HG02981 (cell line): ENCODE data around the gene PCDHB11.
"Not testable (repeated sequence)": the region's sequence is repeated elsewhere in the genome, so short reads cannot be mapped to it uniquely, and the experiment has no call there.

ENCODE experiments used
- ATAC-seq: cut with Tn5 transposase; IDR thresholded peaks from one replicate; pipeline ENCODE4 v1.9.1; 2021; ENCODE audit warnings: mild to moderate bottlenecking, moderate library complexity; ENCODE audit not compliant: unreplicated experiment

Gene PCDHB11

DNA sequence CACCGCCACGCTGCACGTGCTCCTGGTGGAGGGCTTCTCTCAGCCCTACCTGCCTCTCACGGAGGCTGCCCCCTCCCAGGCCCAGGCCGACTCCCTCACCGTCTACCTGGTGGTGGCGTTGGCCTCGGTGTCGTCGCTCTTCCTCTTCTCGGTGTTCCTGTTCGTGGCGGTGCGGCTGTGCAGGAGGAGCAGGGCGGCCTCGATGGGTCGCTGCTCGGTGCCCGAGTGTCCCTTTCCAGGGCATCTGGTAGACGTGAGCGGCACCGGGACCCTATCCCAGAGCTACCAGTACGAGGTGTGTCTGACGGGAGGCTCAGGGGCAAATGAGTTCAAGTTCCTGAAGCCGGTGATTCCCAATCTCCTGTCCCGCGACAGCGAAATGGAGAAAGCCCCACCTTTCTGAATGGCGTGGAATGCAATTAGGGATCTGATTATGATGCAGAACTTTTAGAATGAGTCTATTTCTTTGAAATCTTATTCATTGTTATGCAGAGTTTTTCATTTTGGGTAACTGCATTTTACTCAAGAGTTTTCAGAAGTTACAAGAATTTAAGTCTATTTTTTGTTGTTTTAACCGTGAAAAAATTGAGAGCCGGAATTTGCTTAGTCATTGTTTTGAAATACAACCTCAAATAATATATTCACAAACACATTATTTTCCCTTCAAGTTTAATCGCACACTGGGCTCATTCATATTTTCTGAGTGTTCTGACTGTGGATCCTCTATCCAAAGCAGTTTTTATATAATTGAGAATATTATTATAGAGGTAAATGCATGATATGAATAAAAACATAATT, 37.3 kb downstream of the PCDHB11 start:
- no peak for ATAC-seq

DNA sequence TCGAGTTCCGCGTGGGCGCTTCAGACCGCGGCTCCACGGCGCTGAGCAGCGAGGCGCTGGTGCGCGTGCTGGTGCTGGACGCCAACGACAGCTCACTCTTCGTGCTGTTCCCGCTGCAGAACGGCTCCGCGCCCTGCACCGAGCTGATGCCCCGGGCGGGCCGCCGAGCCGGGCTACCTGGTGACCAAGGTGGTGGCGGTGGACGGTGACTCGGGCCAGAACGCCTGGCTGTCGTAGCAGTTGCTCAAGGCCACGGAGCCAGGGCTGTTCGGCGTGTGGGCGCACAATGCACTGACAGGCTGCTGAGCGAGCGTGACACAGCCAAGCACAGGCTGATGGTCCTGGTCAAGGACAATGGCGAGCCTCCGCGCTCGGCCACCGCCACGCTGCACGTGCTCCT, 42.1 kb downstream of the PCDHB11 start:
- no peak for ATAC-seq

DNA sequence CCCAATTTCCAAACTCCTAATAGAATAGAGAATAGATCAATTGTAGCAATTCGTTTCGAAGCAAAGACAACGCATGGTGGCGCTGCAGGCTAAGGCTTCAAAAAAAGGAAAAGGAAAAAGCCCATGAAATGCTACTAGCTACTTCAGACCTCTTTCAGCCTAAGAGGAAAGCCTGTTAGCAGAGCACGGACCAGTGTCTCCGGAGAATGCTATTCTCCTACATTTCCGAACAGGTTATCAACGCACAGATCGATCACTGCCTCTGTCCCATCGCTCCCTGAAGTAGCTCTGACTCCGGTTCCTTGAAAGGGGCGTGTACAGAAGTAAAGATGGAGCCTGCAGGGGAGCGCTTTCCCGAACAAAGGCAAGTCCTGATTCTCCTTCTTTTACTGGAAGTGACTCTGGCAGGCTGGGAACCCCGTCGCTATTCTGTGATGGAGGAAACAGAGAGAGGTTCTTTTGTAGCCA, 45.9 kb downstream of the PCDHB11 start, which contains the start of gene PCDHB15:
Gene PCDHB15 (plus strand): TSS at position 146 of the 468 bp plus-strand sequence. CDS start 184 bp downstream, at position 330.
- no peak for ATAC-seq

DNA sequence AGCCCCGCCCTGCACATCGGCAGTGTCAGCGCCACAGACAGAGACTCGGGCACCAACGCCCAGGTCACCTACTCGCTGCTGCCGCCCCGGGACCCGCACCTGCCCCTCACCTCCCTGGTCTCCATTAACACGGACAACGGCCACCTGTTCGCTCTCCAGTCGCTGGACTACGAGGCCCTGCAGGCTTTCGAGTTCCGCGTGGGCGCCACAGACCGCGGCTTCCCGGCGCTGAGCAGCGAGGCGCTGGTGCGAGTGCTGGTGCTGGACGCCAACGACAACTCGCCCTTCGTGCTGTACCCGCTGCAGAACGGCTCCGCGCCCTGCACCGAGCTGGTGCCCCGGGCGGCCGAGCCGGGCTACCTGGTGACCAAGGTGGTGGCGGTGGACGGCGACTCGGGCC, 47.5 kb downstream of the PCDHB11 start:
- not testable (repeated sequence) for ATAC-seq

DNA sequence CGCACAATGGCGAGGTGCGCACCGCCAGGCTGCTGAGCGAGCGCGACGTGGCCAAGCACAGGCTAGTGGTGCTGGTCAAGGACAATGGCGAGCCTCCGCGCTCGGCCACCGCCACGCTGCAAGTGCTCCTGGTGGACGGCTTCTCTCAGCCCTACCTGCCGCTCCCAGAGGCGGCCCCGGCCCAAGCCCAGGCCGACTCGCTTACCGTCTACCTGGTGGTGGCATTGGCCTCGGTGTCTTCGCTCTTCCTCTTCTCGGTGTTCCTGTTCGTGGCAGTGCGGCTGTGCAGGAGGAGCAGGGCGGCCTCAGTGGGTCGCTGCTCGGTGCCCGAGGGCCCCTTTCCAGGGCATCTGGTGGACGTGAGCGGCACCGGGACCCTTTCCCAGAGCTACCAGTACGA, 48.0 kb downstream of the PCDHB11 start:
- ATAC-seq: not testable (repeated sequence)

DNA sequence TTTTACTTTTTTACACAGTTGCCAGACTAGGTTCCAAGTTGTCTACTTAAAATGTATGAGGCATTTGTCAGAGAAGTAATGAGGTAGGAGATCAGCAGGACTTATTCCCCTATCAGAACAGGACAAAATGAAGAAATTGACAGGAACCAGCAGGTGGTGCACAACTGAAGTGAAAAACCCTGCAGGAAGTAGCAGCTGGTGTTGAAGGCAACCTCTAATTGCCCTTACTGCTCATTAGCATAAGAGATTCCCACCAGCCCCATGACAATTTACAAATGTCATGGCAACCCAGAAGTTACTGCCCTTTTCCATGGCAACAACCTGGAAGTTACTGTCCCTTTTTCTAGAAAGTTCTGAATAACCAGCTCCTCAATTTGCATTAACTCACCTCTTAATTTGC, 51.1 kb downstream of the PCDHB11 start:
- ATAC-seq: no peak
